Raji (cell line): ENCODE data around the gene CPA3.

Experiments used
- POLR2A ChIP-seq: IDR thresholded peaks from 2 replicates; pipeline ENCODE4 v1.6.1; 2011; ENCODE audit warnings: low read depth, low read length, control low read depth; ENCODE audit not compliant: insufficient read depth

Gene CPA3

DNA sequence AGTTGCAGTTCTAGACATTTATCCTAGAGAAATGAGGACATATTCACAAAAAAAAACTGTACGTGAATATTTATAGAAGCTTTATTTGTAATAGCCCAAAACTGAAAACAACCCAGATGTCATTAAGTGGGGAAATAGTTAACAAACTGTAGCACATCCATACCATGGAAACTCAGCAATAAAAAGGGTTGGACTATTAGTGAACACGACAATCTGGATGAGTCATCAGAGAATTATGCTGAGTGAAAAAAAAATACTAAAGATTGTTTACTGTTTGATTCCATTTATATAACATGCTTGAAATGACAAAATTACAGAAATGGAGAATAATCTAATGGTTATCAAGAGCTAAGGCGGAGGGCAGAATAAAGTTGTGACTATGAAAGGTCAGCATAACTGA lies 59.5 kb downstream of the CPA3 start:
- no peak for TF ChIP-seq POLR2A

DNA sequence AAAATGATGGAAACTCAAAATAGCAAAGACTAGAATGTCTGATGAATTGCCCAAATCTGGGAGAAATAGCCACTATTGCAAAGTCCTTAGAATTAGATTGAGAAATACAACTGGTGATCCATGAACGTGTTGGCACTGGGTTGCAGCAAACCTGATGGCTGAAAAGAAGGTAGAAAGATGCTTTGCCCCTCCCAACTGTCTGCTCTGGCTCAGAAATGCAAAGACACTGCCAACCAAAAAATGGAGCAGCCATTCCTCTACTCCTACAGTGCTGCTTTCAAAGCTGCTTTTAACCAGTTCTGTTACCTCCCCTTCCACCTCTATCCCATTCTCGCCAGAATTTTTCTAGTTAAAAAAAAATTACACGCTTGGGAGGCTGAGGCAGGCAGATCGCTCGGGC lies 60.7 kb downstream of the CPA3 start:
- TF ChIP-seq POLR2A = no peak

- TF ChIP-seq POLR2A = no peak
These were observed 65.7 kb downstream of the CPA3 start for GRCh38 chr3:148930752-148931151.

DNA sequence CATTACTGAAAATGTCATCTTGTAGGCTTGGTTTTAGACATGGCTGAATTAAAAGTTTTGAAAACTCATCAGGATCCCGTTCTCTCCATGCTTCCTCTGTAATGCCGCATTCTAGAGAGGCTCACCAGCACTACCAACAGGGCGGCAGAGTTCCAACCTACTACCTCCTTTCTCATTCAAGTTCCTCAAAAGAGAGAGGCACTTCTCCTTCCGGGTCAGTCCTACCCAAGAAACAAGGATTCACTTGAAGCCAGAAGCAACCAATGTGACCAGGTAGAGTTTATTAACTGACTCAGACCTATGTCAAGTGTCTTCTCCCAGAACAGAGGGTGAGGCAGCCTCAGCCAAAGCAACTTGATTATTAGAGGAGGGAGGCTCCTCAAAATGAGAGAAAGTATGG lies 66.5 kb downstream of the CPA3 start:
- TF ChIP-seq POLR2A = no peak

- TF ChIP-seq POLR2A = no peak
These were observed 67.9 kb downstream of the CPA3 start for GRCh38 chr3:148932972-148933371.

GRCh38 chr3:148937467-148938255 lies 72.6 kb downstream of the CPA3 start:
- TF ChIP-seq POLR2A = no peak

GRCh38 chr3:148938306-148938705 lies 73.2 kb downstream of the CPA3 start:
- no peak for TF ChIP-seq POLR2A

- no peak for TF ChIP-seq POLR2A
These were observed 73.8 kb downstream of the CPA3 start for GRCh38 chr3:148938936-148939335.

DNA sequence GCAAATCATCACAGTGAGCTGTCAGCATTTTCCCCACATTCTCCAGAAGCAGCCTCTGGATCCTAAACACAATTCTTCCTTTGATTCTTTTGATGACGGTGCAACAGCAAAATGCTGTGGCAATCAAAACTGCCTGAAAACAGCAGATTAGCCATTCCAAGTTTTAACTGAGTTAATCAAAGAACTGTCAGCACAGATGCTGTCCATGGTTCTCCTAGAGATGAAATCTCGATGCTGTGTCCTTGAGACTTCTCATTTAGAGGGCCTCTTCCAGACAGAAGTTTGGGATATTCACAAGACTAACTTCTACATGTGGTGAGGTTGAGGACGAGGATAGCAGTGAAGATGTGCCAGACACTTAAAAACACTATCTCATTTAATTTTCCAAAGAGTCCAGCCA lies 75.9 kb downstream of the CPA3 start:
- no peak for TF ChIP-seq POLR2A

DNA sequence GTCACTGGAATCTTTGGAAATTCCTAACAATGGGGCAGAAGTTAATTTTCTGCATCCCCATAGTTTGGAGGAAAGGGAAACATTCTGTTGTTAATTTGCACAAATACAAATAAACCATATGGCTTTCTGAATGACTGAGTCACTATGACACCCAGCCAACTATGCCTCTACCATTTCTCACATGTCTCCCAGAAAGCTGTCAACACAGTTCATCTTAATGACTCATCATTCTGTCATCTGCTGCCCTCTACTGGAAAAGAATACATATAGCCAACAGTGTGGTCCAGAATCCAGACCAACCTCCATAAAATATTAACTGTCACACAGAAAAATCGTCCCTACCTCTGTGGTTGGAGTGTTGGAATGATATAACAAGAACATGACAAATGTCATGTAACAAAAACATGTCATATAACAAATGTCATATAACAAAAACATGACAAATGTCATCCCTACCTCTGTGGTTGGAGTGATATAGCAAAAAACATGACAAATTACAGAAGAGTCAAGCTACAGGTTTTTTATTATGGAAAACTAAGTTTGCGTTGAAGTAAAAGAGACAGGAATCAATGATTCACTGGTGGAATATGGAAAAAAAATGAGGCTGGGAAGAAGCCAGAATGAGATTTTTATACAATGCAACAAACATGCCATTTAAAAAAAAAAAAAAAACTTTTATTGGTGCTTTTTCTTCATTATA lies 78.6 kb downstream of the CPA3 start:
- no peak for TF ChIP-seq POLR2A

DNA sequence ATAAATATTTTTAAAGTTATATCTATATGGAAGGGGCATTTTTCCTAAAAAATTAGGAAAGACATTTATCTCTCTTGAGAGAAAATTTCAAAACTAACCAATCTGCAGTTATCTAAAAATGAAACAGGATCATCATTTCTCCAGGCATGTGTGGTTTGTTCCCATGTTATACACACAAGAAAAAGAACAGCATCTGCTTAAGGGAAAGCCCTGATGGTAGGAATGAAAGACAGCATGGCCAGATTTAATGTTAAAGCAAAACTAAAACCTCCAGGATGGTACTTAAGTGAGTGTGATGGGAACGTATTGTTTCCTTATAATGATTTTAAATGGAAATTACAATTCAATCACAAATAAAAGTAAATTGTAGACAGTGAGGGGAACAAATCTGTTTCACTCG lies 80.0 kb downstream of the CPA3 start:
- TF ChIP-seq POLR2A = no peak
